Hypothalamus (tissue), 51 donors: ENCODE results near the gene MAP3K7.
A peak's percentile ranks its signal among the peaks of the same experiment; 100 is the strongest.

Experiments used
- DNase-seq, 51 donors: peaks; one replicate each; lab custom pipeline; 2025; lab: John Stamatoyannopoulos, UW

Gene MAP3K7

DNA sequence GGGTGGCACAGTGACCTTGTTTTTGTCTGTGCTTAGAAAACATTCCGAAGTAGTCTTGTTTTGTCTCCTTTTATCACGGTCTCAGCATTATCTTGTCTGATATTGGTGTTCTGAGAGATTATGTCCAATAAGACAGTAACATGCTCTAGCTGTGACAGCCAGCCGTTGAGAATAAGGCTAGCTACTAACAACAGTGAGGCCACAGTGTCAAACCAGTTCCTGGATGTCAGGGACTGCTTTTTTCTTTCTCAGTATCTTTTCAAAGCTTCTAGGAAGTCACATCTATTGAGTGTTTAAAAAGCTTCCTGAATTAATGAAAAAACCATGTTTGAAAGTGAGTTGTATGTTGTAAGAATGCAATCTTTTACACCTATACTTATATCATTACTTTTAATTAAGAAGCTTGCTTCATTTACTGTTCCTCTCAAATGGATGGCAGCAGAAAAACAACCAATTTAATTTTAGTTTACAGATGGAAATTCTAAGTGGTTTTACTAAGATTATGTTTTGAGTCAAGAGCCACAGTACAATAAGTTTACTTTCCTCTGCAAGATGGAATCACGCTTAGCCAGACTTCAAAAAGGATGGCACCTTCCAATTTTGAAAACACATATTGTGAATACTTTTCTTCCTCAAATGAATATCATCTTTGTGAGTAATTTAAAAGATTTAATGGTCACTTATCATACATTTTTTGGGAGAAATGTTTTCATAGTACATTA is 53.1 kb downstream of the MAP3K7 start:
- DNase-seq = no peak

DNA sequence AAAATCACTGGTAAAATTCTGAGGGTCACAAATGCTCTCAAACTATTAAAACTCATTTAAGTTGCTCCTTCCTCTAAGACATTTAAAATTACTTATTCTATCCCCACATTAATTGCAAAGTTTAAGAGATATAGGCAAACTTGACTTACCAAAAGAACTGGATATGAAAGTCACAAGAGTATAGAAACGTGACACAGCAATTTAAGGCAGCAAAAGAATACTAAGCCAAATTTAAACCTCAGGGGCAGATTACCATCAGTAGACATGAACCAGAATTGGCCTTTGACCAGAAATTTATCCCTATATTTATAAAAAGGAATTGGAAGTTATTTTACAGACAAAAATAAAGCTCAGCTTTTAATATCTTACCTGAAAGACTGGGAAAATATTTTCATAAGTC is 56.0 kb downstream of the MAP3K7 start:
- no peak for DNase-seq

DNA sequence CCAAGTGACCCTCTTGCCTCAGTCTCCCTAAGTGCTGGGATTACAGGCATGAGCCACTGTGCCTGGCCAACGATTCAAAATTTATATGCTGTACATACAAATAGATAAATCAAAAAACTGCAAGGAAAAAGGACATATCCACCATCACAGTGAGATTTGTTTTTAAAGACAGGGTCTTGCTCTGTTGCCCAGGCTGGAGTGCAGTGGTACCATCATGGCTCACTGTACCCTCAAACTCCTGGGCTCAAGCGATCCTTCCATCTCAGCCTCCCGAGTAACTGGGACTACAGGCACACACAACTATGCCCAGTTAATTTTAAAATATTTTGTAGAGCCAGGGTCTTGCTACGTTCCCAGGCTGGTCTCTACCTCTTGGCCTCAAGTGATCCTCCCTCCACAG is 61.5 kb downstream of the MAP3K7 start:
- DNase-seq = no peak

DNA sequence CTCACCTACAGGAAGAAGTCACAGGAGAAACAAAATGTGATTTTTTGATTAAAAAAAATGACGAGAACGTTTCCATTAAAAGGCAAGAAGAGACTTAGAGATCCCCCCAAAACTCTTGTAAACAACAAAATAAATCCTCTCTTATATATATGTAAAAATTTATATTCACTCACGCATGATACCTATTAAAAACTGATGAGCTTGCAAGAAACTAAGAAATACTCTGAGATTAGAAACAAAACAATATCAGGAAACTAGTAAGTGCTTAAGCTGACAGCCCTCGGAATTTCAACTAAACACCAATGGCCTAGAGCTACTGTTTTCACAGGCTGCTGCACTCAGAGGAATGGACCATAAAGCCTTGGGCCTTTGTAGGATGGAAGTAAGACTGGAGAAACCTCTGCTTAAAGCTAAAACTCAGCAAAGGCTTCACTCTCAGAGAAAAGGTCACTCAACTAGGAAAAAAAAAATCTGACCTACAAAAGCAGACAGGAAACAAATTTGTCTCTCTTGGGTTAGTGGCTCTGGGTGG is 63.0 kb downstream of the MAP3K7 start:
- DNase-seq = no peak

DNA sequence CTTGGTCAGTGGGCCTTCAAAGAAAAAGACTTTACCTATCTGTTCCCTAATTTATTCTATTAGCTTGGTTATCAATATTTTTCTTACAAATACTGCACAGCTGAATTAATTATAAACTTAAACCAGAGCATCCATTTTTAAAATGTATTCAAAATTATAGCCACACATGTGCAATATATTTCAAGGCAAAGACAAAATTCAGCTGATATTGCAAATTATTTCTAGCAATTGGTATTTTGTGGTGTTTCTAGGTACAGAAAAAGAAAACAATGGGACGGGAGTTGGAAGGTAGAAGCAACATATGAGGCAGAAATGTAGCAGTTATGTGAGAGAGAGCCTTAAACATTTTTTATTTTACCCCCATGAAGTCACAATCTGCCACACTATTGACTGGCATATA is 64.9 kb downstream of the MAP3K7 start:
- no peak for DNase-seq

DNA sequence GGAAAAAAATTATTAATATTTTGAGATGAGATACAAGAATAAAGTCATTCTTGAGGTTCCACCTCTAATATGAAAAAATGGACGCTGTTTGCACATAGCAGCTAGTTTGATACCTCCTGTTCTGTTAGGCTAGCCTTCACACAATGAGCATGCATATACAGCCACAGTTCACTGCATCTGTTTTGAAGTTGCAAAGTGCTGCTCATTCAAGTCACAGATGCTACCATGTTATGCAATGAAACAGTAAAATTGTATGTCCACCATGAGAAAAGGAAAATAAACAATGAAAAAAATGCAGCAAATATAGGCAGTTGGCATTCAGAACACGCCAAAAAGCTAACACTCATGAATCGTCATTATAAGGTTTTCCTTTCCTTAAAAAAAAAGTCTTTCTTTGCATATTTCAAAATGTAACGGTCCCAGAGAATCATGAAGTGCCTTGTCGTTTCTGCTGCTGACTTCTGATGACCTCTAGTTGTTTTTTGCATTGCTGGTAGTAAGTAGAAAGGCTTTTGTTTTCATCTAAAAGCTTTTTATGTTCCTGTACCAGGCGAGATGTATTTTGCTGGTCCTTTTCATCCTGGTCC is 70.7 kb downstream of the MAP3K7 start:
- DNase-seq = peak in 1 of 51 donors; percentile 11

DNA sequence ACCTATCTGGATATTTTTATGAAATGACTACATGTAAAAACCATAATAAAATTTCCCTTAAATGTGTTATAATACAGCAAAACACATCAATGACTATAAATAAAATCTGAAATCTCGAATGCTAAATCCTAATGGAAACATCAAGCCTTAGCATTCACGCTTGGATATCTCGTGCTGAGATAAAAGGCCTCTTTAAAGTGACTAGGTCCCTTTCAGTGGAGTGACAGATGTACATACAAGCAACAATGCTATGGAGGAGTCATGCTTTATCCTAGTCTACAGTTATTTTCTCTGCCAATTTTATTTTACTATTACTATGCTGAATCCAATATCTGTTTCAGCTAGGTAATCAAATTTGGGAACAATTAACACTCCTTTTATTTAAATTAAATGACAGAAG is 72.4 kb downstream of the MAP3K7 start:
- DNase-seq = no peak

DNA sequence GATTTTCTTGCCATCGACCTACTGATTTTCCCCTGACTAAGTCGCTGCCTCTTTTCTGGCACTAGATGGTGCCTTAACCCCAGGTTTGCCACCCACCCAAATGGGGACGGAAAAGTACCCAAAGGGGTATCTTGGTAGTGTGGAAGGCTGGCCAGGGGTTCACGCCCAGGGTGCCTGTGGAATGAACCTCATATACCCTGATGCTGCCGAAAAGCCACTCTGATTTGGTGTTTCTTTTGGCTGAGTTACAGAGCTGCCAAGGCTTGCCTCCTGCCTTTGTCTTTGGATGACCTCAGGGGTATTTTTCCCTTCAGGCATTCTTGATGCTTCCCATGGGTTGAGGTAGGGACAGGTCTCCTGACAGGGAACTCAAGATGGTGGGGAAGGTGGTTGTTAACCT is 78.1 kb downstream of the MAP3K7 start:
- no peak for DNase-seq

DNA sequence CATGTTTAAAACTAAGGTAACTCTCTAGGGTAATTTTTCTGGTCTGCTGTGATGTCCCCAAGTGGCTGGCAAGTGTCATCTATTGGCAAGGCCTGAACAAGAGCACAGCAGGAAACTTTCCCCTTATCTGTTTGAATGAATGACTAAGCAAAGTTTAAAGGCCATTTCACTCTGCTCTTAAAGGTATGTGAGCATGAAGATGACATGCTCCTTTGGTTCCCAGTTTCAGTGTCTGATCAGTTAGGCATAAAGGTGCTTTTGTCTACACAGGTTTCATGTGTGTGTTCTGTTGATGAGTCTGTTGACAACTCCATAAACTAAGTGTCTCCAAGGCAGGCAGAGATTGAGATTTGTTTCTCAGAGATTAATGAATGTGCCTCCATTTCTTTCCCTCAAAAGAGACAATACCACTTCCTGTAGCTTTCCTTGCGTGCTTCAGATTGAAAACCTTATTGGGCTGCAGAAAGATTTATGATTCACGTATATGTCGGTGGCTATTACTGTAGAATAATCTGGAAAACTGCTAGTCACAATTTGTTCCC is 83.9 kb downstream of the MAP3K7 start:
- no peak for DNase-seq

DNA sequence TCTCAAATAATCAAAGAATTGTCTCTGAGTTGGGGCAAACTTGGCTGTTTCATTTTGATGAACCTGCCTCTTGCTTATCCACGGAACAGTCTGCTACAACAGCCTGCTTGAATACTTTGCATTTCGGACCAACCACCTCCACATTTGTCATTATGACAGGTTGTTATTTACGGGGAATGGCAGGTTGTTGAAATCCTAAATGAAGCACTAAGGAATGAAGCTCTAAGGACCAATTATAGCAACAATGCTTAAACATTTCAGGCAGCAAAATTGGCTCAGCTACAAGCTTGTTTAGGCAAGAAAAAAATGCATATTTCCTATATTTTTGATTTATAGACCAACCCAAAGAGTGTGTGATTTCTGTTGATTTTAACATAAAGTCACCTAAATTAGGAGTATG is 84.5 kb downstream of the MAP3K7 start:
- no peak for DNase-seq

DNA sequence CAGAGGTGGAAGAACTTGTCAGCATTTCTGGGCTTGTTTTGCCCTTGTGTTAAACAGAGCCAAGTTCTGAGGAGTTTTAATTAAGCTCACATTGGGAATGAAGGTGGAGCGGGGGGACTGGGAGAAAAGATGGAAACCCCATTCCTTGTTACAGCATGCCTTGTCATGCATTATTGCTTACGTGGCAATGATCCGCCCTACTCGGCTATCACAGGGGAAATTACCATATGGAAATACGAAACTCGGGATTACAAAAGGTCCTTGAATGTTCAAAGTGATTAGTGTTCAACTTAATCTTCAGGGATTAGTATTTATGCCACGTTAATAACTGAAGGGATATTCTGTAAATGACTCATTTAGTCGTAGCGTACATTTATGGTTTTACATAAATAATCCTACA is 86.4 kb downstream of the MAP3K7 start:
- no peak for DNase-seq

DNA sequence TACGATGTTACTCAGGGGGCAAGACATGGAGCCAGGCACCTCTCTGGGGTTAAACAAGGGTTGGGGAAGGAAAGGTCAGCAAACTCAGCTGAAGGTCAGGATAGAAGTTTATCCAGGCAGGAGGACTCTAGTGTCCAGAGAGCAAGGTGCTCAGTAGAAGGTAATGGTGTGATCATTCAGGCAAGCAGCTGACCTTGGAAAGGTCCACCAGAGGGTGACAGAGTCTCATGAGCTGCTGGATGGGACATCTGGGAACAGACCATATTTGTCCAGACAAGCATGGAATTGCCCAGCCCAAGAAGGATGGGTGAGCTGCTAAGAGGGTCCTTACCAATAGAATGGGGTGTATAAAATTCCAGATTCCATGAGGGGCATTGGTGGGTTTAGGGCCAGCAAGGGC is 89.5 kb downstream of the MAP3K7 start:
- peak in 2 of 51 donors; percentile 11 to 28 for DNase-seq

DNA sequence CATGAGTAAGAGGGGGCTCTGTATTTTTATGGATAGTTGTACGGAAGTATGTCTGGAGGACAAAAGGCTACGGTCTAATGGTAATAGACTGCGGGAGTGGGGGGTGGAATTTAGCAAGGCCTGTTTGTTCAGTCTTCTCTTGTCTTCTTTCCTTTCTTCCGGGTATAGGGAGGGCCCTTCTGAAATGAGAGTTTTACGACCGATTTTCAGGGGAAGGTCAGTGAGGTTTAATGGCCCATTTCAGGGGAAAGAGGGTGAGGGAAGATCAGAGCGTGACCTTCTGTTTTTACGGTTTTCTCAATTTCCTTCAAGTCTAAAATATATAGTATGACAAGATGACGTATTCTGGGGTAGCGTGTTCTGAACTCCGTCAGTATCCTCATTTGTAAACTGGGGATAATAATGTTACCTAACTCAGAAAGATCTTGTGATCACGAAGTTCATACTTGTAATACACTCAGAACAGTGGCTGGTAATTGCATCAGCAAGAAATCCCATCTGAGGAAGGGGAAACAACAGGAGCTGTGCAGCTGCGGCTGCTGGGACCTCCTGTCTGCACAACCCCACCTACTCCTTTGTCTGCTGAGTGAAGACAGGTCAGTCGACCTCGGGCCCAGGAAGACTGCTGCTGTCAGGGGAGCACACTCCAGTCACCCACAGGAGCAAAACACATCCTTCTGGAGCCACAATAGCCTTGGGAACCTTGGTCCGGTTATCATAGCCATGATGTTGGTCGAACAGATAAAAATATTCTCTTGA is 90.4 kb downstream of the MAP3K7 start:
- DNase-seq = no peak

DNA sequence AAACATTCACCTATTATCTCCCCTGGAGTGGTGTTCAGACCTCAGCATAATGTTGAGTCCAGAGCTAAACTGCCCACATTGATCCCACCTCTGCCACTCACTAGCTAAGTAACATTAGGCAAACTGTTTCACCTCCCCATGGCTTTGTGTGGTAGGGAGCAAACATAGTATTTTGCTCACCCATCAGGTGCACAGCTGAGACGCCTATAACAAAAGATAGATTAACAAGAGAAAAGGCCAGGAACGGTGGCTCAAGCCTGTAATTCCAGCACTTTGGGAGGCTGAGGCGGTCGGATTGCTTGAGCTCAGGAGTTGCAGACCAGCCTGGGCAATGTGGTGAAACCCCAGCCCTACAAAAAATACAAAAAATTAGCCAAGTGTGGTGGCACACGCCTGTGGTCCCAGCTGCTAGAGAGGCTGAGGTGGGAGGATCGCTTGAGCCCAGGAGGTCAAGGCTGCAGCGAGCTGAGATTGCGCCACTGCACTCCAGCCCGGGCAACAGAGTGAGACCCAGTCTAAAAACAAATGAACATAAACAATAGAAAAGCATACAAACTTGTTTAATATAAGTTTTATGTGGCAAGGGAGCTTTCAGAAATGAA is 91.6 kb downstream of the MAP3K7 start:
- DNase-seq = no peak

DNA sequence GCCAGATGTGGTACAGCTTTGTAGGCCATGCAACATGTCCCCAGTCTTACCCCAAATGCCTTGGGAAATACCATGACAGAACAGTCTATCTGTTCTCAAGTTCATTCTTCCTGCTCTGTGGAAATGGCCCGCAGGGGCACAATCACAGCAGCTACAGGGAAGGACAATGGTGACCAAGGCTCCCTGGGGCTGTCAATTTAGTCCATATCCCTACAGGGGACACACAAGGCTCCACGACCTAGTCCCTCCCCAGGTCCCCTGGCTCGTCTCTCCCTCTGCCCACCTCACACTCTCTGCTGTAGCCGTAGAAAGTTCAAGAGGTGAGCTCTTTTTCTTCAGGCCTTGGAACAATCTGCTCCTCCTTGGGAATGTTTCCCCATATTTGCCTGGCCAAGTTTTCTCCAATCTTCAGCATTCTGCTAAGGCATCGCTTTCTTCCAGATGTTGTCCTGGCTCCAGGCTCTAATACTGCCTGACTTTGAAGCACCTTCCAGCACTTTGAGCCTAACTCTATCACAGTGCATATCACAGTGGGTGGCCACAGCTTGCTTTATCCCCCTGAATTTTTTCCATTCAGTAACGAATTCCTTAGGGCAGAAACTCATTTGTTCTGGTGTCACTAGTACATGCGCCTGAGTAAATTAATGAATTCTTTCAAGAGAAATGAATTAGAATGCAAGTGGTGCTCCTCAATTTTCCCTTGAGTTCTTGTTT is 92.6 kb downstream of the MAP3K7 start:
- DNase-seq = no peak

DNA sequence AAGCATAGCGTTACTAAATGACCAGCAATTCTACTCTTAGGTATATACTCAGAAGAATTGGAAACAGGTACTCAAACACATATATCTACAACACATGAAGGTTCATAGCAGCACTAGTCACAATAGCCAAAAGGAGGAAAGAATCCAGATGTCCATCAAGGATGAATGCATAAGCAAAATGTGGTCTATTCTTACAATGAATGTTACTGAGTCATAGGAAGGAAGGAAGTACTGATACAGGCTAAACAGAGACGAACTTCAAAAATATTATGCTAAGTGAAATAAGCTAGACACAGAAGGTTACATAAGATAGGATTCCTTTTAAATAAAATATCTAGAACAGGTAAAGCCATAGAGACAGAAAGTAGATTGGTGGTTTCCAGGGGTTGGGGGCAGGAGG is 93.5 kb downstream of the MAP3K7 start:
- DNase-seq = no peak

DNA sequence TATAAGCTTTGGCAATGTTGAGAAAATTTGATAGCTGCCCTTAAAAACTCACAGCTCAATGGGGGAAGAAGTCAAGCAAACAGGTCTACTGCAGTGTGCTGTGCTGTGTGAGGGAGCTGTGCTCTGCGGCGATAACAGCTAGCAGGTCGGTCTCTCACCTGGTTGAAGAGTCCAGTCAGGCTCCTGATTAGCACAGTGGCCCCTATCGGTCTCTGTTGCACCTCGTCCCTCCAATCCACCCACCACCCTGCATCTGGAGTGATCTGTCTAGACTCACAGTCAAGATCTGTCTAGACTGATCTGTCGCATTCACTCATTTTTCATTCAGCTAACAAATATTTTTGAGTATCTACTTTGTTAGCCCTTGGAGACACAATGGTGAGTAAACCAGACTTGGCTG is 94.1 kb downstream of the MAP3K7 start:
- DNase-seq = no peak

DNA sequence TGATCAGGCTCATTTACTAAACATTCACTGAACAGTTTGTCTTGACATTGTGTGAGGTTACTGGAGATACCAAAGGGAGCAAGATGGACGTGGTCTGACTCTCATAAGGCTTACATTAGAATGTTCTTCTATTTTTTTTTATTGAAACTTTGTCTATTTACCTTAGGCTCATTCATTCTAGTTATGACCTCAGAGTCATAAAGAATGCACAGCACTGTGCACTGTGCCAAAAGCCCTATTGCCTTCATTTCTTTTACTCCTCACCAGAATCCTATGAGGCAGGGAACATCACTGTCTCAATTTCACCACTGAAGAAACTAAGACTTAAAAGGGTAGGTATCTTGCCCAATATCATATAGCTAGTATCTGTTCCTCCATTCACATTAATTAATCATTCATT is 94.5 kb downstream of the MAP3K7 start:
- DNase-seq = no peak

DNA sequence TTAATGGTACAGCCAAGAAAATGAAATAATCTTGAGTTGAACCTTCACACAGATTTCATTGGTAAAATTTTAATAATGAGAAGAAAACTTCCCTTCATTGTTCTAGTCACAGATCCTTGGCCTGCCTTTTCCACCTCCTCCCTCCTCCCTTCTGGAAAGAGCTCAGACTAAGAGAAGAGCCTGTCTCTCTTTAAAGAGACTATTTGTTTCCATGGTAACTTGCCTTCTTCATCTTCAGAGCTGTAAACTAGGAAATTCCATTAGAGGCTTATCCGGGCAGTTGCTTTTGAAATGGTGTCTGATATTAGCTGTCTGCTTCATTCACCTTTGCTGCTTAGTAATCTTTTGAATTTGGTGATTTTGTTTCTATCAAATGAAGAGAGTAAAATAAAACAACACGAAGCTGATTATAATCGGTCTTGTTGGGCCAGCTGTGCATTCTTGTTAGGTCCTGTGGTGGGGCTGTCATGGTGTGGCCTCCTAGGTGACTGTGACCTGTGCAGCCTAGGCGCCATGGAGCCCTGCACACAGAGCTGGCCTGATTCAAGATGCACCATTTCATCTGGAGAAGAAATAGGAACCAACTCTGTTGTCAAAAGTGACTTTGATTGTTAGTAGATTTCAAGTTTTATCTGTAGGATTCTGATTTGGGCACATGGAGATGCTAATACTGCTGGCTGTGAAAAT is 96.7 kb downstream of the MAP3K7 start:
- DNase-seq = peak in 1 of 51 donors; percentile 31

DNA sequence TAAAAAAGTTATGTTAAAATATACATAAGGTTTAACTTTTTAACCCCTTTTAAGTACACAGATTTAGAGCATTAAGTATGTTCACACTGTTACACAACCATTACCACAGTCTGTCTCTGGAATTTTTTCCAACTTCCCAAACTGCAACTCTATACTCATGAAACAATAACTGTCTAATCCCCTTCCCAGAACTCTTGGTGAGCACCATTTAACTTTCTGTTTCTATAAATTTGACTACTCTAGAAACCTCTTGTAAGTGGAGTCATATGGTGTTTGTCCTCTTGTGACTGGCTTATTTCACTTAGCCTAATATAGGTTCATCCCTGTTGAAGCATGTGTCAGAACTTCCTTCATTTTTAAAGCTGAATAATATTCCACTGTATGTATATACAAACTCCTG is 98.1 kb downstream of the MAP3K7 start:
- DNase-seq = no peak
